Measurements from ENCODE around the gene FBXO44.

The FBXO44 gene

DNA sequence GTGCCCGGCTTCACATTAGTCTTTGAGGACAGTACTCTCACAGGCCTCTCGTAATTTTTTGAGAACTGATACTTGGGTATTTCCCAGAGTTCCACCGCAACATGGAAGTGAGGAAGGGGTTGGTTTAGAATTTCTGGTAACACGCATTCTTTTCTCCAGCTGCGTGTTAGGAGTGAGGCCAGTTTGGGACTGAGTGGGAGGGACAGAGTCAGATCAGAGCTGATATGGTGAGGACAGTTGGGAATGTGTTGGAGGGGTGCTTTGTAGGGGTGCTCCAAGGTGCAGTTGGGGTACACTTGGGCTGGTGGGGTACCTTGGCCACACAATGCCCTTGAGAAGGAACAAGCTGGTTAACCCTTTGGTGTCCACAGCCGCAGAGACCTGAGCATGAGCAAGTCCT is 16.1 kb downstream of the FBXO44 start (continued):
- TF ChIP-seq TSHZ2 (CRISPR knock-in tag; IDR thresholded peaks at IDR 0.05) = no peak
- TF ChIP-seq ZFP30 (CRISPR knock-in tag; IDR thresholded peaks at IDR 0.05) = no peak
- no peak for TF ChIP-seq PATZ1 (CRISPR knock-in tag; IDR thresholded peaks at IDR 0.05; ENCODE audit: borderline replicate concordance)
- no peak for TF ChIP-seq ZNF8 (CRISPR knock-in tag; IDR thresholded peaks at IDR 0.05)

DNA sequence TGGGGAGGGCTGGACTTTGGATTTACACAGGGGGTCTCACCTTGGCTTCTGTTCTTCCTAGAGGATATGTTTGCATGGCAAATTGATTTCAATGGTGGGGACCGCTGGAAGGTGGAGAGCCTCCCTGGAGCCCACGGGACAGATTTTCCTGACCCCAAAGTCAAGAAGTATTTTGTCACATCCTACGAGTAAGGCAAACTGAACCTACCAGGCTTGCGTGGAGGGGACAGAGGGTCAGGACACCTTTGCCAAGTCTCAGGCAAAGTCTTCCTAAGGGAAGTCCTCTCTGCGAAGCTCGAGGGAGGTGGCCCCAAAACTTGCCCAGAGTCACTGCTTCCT is 16.5 kb downstream of the FBXO44 start:
- ATAC-seq = no peak
- TF ChIP-seq PPARA (CRISPR knock-in tag; IDR thresholded peaks at IDR 0.05; ENCODE audit: borderline replicate concordance) = no peak
- TF ChIP-seq OSR1 (CRISPR knock-in tag; IDR thresholded peaks at IDR 0.05) = no peak
- TF ChIP-seq ISL1 (CRISPR knock-in tag; IDR thresholded peaks at IDR 0.05) = no peak
- no peak for TF ChIP-seq PATZ1 (CRISPR knock-in tag; IDR thresholded peaks at IDR 0.05; ENCODE audit: borderline replicate concordance)
- TF ChIP-seq, protein P1, sequence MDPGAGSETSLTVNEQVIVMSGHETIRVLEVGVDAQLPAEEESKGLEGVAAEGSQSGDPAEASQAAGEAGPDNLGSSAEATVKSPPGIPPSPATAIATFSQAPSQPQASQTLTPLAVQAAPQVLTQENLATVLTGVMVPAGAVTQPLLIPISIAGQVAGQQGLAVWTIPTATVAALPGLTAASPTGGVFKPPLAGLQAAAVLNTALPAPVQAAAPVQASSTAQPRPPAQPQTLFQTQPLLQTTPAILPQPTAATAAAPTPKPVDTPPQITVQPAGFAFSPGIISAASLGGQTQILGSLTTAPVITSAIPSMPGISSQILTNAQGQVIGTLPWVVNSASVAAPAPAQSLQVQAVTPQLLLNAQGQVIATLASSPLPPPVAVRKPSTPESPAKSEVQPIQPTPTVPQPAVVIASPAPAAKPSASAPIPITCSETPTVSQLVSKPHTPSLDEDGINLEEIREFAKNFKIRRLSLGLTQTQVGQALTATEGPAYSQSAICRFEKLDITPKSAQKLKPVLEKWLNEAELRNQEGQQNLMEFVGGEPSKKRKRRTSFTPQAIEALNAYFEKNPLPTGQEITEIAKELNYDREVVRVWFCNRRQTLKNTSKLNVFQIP (CRISPR knock-in tag; IDR thresholded peaks at IDR 0.05; ENCODE audit: borderline replicate concordance, low read depth) = no peak
- no peak for TF ChIP-seq ARNTL (CRISPR knock-in tag; IDR thresholded peaks at IDR 0.05; ENCODE audit: borderline replicate concordance, low read depth)
- no peak for TF ChIP-seq ZNF70 (CRISPR knock-in tag; IDR thresholded peaks at IDR 0.05)
- TF ChIP-seq SNAI2 (CRISPR knock-in tag; IDR thresholded peaks at IDR 0.05) = no peak
- no peak for TF ChIP-seq ESRRG (CRISPR knock-in tag; IDR thresholded peaks at IDR 0.05)
- no peak for TF ChIP-seq ZNF565 (CRISPR knock-in tag; conservative IDR thresholded peaks at IDR 0.05; ENCODE audit: low read depth)
- no peak for TF ChIP-seq ZNF8 (CRISPR knock-in tag; IDR thresholded peaks at IDR 0.05)
- no peak for TF ChIP-seq CSDC2 (CRISPR knock-in tag; IDR thresholded peaks at IDR 0.05)
- TF ChIP-seq GLIS3 (CRISPR knock-in tag; IDR thresholded peaks at IDR 0.05) = no peak
- no peak for TF ChIP-seq CSRNP3 (CRISPR knock-in tag; IDR thresholded peaks at IDR 0.05)
- no peak for TF ChIP-seq RARB (CRISPR knock-in tag; IDR thresholded peaks at IDR 0.05)
- TF ChIP-seq TSHZ2 (CRISPR knock-in tag; IDR thresholded peaks at IDR 0.05) = no peak
- TF ChIP-seq TCF4 (CRISPR knock-in tag; IDR thresholded peaks at IDR 0.05; ENCODE audit: borderline replicate concordance) = no peak
- TF ChIP-seq ZC3H10 (CRISPR knock-in tag; IDR thresholded peaks at IDR 0.05) = no peak
- no peak for TF ChIP-seq ZFP3 (CRISPR knock-in tag; IDR thresholded peaks at IDR 0.05)
- TF ChIP-seq BACH2 (CRISPR knock-in tag; IDR thresholded peaks at IDR 0.05; ENCODE audit: borderline replicate concordance) = no peak
